ENCODE measurements around the gene LHFPL6.

The LHFPL6 gene

GRCh38 chr13:39403106-39403505, 199.9 kb downstream of the LHFPL6 start:
- no peak overlapping the region for H3K4me3 ChIP-seq (ENCODE audit: low read depth, low read length)
- DNase-seq (ENCODE audit: low read depth), result no peak

- DNase-seq (ENCODE audit: low read depth), result no peak
- no peak overlapping the region for H3K4me3 ChIP-seq (ENCODE audit: low read depth, low read length)
Observed at GRCh38 chr13:39402221-39402970, 200.6 kb downstream of the LHFPL6 start.

GRCh38 chr13:39401756-39402155, 201.2 kb downstream of the LHFPL6 start:
- H3K4me3 ChIP-seq (ENCODE audit: low read depth, low read length), result no peak overlapping the region

GRCh38 chr13:39401046-39401705, 201.8 kb downstream of the LHFPL6 start:
- H3K4me3 ChIP-seq (ENCODE audit: low read depth, low read length), result no peak overlapping the region
- no peak for DNase-seq (ENCODE audit: low read depth)

More at GRCh38 chr13:39401756-39402155, 201.2 kb downstream of the LHFPL6 start:
- no peak for DNase-seq (ENCODE audit: low read depth)

GRCh38 chr13:39399102-39399501, 203.9 kb downstream of the LHFPL6 start:
- no peak overlapping the region for H3K4me3 ChIP-seq (ENCODE audit: low read depth, low read length)
- DNase-seq (ENCODE audit: low read depth), result no peak

DNA sequence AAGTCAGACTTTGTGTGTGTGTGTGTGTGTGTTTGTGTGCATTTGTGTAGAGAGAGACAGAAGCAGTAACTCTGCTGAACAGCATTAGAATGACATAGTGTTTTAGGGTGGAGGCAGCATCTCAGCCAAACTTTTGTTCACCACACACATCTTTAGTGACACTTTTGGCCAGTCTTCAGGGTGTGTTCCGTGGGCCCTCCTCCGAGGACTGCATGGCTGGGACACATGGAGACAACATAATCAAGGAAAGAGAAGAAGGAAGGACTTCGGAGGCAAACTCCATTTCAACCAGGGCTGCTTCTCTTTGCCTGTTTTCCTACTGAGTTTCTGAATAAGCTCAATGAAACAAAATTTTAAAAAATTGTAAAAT, 205.1 kb downstream of the LHFPL6 start:
- no peak overlapping the region for H3K4me3 ChIP-seq (ENCODE audit: low read depth, low read length)
- no peak for DNase-seq (ENCODE audit: low read depth)

- H3K4me3 ChIP-seq (ENCODE audit: low read depth, low read length), result no peak overlapping the region
- DNase-seq (ENCODE audit: low read depth), result no peak
Observed at GRCh38 chr13:39397226-39397895, 205.6 kb downstream of the LHFPL6 start.

- no peak overlapping the region for H3K4me3 ChIP-seq (ENCODE audit: low read depth, low read length)
- DNase-seq (ENCODE audit: low read depth), result no peak
Observed at GRCh38 chr13:39394796-39395678, 208.0 kb downstream of the LHFPL6 start.

GRCh38 chr13:39391761-39392160, 211.2 kb downstream of the LHFPL6 start:
- no peak for DNase-seq (ENCODE audit: low read depth)
- no peak overlapping the region for H3K4me3 ChIP-seq (ENCODE audit: low read depth, low read length)

DNA sequence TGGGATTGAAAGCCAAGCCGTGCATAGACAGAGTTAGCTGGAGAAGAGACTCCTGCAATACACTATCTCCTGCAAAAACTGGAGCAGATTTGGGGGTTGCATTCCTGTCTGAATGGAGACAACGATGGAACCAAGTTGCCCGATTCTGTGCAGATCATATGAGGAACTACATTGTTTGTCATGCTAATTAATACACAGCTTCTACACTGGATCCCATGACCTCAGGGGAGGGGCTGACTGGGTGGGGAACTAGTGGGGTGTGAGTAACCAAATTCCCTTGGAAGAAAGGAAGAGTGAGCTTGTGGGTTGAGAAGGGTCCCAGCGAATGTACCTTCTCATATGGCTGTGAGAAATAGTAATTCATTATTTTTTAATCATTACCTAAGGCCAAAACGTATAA, 214.0 kb downstream of the LHFPL6 start:
- no peak overlapping the region for H3K4me3 ChIP-seq (ENCODE audit: low read depth, low read length)
- DNase-seq (ENCODE audit: low read depth), result no peak

- no peak overlapping the region for H3K4me3 ChIP-seq (ENCODE audit: low read depth, low read length)
- DNase-seq (ENCODE audit: low read depth), result no peak
Observed at GRCh38 chr13:39385621-39386231, 217.3 kb downstream of the LHFPL6 start.

DNA sequence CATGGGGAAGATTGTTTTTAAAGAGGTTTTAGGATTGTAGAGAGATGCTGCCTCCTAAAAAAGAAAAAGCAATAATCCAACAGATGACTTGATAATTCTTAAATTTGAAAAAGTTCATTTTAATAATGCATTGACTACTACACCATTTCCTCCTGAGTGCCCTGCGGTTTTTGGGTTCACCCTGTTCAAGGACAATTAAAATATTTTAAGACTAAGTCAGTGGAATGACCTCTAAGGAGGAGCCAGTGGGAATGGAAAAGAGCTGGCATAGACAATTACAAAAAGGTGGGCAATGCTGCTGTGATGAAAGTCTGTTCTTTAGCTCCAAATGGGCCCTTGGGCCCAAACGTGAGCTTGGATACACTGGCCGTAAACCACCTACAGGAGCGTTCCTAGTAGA, 217.8 kb downstream of the LHFPL6 start:
- no peak for DNase-seq (ENCODE audit: low read depth)
- H3K4me3 ChIP-seq (ENCODE audit: low read depth, low read length), result no peak overlapping the region

GRCh38 chr13:39381456-39381855, 221.5 kb downstream of the LHFPL6 start:
- DNase-seq (ENCODE audit: low read depth), result no peak
- no peak overlapping the region for H3K4me3 ChIP-seq (ENCODE audit: low read depth, low read length)

GRCh38 chr13:39379667-39380655, 223.0 kb downstream of the LHFPL6 start:
- H3K4me3 ChIP-seq (ENCODE audit: low read depth, low read length), result no peak overlapping the region
- no peak for DNase-seq (ENCODE audit: low read depth)

- no peak overlapping the region for H3K4me3 ChIP-seq (ENCODE audit: low read depth, low read length)
- DNase-seq (ENCODE audit: low read depth), result no peak
Observed at GRCh38 chr13:39379118-39379517, 223.9 kb downstream of the LHFPL6 start.

- no peak for DNase-seq (ENCODE audit: low read depth)
- H3K4me3 ChIP-seq (ENCODE audit: low read depth, low read length), result no peak overlapping the region
Observed at GRCh38 chr13:39378306-39378705, 224.7 kb downstream of the LHFPL6 start.

GRCh38 chr13:39377699-39378098, 225.3 kb downstream of the LHFPL6 start:
- no peak for DNase-seq (ENCODE audit: low read depth)

DNA sequence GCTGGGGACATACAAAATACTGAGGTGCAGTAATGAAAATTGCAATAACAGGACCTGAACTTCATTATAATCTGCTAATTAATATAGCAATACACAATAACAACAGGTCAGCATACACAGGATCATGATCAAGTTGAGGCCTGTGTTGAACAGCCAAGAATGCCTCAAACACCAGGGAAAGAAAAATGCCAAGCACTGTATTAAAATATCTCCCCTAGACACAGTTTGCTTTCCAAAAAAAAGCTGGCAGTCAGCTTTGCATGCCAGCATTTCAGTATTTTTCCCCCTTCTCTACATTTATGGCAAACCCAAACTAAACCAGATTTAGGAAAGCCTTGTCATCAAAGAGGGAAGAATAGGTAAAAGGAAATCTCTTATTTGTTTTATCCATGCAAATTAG, 226.9 kb downstream of the LHFPL6 start:
- H3K4me3 ChIP-seq (ENCODE audit: low read depth, low read length), result no peak overlapping the region
- no peak for DNase-seq (ENCODE audit: low read depth)

More at GRCh38 chr13:39377699-39378098, 225.3 kb downstream of the LHFPL6 start:
- H3K4me3 ChIP-seq (ENCODE audit: low read depth, low read length), result no peak overlapping the region

All from skeletal muscle cell (primary cell).